ENCODE data around the gene TFF1.

Gene TFF1

DNA sequence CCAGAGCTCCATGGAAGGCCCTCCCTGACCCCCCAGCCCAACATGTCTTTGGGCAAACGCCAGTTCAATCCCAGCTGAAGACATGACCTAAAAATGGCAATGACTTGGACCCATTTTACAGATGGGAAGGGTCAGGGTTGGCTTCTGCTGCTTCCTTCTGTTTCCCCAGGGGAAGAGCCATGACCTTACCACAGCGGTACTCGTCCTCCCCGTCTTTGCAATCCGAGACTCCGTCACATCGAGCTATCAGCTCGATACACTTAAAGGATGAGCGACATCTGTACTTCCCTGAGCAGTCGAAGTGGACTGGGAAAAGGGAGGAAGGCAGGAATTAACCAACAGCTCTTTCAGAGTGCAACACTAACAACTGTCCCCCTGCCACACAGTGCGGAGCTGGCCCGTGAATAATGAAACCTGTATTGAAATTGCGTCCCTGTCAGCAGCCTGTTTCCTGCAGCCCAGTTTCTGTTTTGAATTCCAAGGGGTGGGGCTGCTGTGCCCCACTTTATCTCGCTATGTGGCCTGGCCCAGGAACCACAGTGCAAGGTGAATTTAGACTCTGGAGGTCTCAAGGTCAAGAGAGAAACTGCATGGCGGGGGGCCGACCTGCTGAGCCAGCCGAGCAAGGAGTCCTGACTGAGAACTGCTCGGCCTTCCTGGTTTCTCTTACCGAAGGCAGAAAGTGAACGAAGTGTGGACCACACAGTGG is 22.6 kb upstream of the TFF1 start:
- Histone ChIP-seq H3K4me3 (no peak overlapping the region), H3K36me3 (peaks cover 0 to 8% (median 0%) of the 10 kb centered on the region in 11 experiments; a peak in 1 of 22 replicates), H3K27ac (no peak overlapping the region), H3K4me2 (peak overlapping the region; percentile 59 to 81 (median 67)), H3K9me3 (replicated peaks in 1 of 11) (no peaks in the 10 kb centered on the region), H3K4me1 (peaks cover 68 to 98% (median 80%) of the 10 kb centered on the region in 10 experiments), H3K27me3 (no peaks in the 10 kb centered on the region; a peak in 1 of 22 replicates), H3K9ac (no peak overlapping the region), H4K20me1 (no peaks in the 10 kb centered on the region)
- TF ChIP-seq Cebpa-rat (IDR thresholded peaks at IDR 0.05), result no peak

DNA sequence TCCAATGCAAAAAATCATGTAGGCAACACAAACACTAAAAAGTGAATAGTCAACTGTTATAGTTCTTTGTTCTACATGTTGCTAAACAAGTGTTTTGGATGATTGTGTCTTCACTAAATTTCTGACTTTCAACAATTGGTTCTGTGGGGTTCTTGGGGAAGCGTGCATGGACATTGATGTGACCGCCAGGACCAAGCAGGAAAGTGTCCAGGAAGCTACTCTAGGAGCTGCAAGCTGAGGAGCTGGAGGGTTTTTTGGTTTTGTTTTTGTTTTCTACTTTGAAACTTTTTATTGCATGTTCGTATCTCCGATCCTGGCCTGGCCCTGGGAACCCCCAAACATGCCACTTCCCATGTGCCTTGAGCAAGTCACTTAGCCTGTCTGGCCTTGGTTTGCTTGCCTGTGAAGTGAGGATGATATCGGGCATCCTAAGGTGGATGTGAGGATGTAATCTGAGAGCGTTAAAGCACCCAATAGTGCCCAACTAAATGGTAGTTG is 21.6 kb upstream of the TFF1 start:
- peaks cover 71 to 100% (median 83%) of the 10 kb centered on the region in 10 experiments for H3K4me1 ChIP-seq
- no peak for TF ChIP-seq Cebpa-rat (IDR thresholded peaks at IDR 0.05)

DNA sequence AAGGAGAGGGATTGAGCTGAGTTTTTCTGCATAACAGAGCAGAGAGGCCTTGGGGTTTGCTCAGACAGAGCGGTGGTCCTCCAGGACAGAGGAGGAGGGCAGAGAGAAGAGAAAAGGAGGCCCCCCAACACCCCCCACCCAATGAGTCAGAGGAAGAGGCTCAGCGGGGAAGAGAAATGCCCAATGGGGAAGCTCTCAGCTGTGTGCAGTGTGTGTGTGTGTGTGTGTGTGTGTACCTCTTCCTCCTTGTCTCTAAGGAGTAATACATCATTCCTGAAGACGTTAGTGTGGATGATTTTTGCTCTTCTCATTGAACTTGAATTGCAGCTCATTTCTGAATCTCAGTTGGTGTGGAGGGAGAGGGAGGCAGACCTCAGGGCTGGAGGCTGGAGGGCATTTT is 20.8 kb upstream of the TFF1 start:
- Histone ChIP-seq H3K9me3 (replicated peaks in 1 of 11) (peaks cover 2 to 14% (median 12%) of the 10 kb centered on the region in 11 experiments), H4K20me1 (no peaks in the 10 kb centered on the region), H3K4me2 (peak overlapping the region; percentile 59 to 81 (median 69)), H3K4me1 (peaks cover 73 to 98% (median 82%) of the 10 kb centered on the region in 10 experiments), H3K27ac (no peak overlapping the region), H3K36me3 (peaks cover 0 to 9% (median 0%) of the 10 kb centered on the region in 11 experiments; a peak in 4 of 22 replicates), H3K27me3 (no peaks in the 10 kb centered on the region), H3K9ac (no peak overlapping the region; a peak in 1 of 22 replicates), H3K4me3 (no peak overlapping the region)
- no peak for TF ChIP-seq Cebpa-rat (IDR thresholded peaks at IDR 0.05)

More for the DNA sequence above, 21.6 kb upstream of the TFF1 start:
- Histone ChIP-seq H3K27ac (no peak overlapping the region), H3K9ac (no peak overlapping the region; a peak in 1 of 22 replicates), H3K27me3 (no peaks in the 10 kb centered on the region), H3K4me2 (peak overlapping the region; percentile 59 to 81 (median 69)), H3K36me3 (peaks cover 0 to 8% (median 0%) of the 10 kb centered on the region in 11 experiments; a peak in 1 of 22 replicates), H3K4me3 (no peak overlapping the region), H4K20me1 (no peaks in the 10 kb centered on the region), H3K9me3 (replicated peaks in 1 of 11) (peaks cover 0 to 6% (median 5%) of the 10 kb centered on the region in 11 experiments; a peak in 13 of 22 replicates)

DNA sequence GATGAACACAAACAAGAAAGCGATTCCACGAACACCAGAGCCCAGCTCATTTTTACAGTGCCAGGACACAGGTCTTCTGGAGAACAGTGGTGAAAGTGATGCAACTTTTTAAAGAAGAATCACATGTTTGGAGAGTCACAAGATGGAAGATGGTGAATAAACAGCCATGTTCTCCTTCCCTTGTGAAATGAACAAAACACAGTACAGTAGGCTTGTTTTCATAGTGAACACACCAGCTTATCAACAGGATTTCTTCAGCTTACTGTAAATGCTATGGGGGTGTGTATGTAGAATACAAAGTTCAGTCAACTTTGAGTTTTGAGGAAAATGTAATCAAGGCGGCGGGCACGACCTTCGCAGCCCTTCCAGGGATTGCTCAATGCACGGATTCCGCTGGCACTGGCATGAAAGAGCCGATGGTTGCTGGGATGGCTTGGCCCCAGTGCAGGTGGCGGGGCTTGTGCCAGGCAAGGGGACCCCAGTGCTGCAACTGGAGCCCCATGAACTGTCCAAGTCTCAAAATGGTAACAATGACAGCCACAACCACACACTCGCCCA is 19.8 kb upstream of the TFF1 start:
- no peaks in the 10 kb centered on the region for H4K20me1 ChIP-seq
- H3K4me1 ChIP-seq, result peaks cover 73 to 87% (median 81%) of the 10 kb centered on the region in 10 experiments
- H3K4me2 ChIP-seq, result peak overlapping the region; percentile 51 to 81 (median 72)
- no peak overlapping the region for H3K9ac ChIP-seq
- H3K4me3 ChIP-seq, result no peak overlapping the region
- TF ChIP-seq Cebpa-rat (IDR thresholded peaks at IDR 0.05), result no peak; a peak in 1 of 22 replicates
- peaks cover 0 to 13% (median 0%) of the 10 kb centered on the region in 11 experiments; a peak in 4 of 22 replicates for H3K36me3 ChIP-seq
- peak overlapping the region in 5 of 11 experiments; percentile 23 to 45 (median 38); a peak in 5 of 22 replicates for H3K27ac ChIP-seq
- H3K9me3 ChIP-seq (replicated peaks in 1 of 11), result peaks cover 13 to 24% (median 23%) of the 10 kb centered on the region in 11 experiments
- H3K27me3 ChIP-seq, result no peaks in the 10 kb centered on the region

DNA sequence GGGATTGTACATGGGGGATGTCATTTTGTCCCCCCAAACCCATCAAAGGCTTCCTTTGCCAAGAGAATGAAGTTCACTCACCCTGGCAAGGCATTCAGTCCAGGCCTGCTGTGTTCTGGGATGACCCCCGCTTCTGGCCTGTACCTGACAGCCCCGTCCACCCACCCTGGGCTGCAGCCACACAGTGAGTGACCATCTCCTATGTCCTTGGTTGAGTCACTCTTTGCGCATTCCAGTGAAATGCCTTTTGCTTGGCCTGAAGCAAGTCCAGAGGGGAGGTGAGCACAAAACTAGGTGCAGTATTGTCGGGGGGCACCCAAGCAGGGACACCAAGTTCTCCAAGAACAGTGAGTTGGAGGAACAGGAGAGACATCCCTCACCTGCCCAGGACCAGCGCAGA is 19.3 kb upstream of the TFF1 start:
- Histone ChIP-seq H3K4me3 (no peak overlapping the region), H3K27me3 (no peaks in the 10 kb centered on the region), H3K9me3 (replicated peaks in 1 of 11) (peaks cover 14 to 27% (median 26%) of the 10 kb centered on the region in 11 experiments), H3K9ac (no peak overlapping the region), H3K36me3 (peaks cover 0 to 13% (median 0%) of the 10 kb centered on the region in 11 experiments; a peak in 4 of 22 replicates), H3K27ac (peak overlapping the region in 9 of 11 experiments; percentile 5 to 45 (median 23); a peak in 11 of 22 replicates), H3K4me1 (peaks cover 73 to 83% (median 80%) of the 10 kb centered on the region in 10 experiments), H3K4me2 (peak overlapping the region; percentile 51 to 81 (median 72)), H4K20me1 (no peaks in the 10 kb centered on the region)
- TF ChIP-seq Cebpa-rat (IDR thresholded peaks at IDR 0.05), result no peak

DNA sequence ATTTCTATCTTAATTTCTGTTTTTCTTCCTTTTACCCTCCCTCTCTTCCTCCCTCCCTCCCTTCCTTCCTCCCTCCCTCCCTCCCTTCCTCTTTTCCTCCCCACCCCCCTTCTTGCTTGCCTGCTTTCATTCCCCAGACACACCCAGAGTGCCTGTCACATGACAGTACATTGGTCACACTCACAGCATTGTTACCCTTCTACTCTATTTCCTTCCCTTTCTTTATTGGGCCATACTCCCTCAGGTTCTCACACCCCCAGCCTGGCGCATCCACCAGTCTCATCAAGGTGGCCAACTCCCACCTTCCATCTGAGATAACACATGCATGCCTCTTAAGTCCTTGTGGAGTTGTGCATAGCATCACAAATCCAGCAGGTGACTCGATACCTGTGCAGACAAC is 18.7 kb upstream of the TFF1 start:
- no peak overlapping the region for H3K4me3 ChIP-seq
- TF ChIP-seq Cebpa-rat (IDR thresholded peaks at IDR 0.05), result no peak
- peak overlapping the region in 9 of 11 experiments; percentile 5 to 45 (median 23); a peak in 11 of 22 replicates for H3K27ac ChIP-seq
- H3K36me3 ChIP-seq, result peaks cover 0 to 13% (median 0%) of the 10 kb centered on the region in 11 experiments; a peak in 4 of 22 replicates
- H3K27me3 ChIP-seq, result no peaks in the 10 kb centered on the region
- H3K9me3 ChIP-seq (replicated peaks in 1 of 11), result peaks cover 14 to 28% (median 26%) of the 10 kb centered on the region in 11 experiments
- peak overlapping the region; percentile 51 to 82 (median 74) for H3K4me2 ChIP-seq
- no peaks in the 10 kb centered on the region for H4K20me1 ChIP-seq
- peaks cover 74 to 83% (median 81%) of the 10 kb centered on the region in 10 experiments for H3K4me1 ChIP-seq
- no peak overlapping the region for H3K9ac ChIP-seq

DNA sequence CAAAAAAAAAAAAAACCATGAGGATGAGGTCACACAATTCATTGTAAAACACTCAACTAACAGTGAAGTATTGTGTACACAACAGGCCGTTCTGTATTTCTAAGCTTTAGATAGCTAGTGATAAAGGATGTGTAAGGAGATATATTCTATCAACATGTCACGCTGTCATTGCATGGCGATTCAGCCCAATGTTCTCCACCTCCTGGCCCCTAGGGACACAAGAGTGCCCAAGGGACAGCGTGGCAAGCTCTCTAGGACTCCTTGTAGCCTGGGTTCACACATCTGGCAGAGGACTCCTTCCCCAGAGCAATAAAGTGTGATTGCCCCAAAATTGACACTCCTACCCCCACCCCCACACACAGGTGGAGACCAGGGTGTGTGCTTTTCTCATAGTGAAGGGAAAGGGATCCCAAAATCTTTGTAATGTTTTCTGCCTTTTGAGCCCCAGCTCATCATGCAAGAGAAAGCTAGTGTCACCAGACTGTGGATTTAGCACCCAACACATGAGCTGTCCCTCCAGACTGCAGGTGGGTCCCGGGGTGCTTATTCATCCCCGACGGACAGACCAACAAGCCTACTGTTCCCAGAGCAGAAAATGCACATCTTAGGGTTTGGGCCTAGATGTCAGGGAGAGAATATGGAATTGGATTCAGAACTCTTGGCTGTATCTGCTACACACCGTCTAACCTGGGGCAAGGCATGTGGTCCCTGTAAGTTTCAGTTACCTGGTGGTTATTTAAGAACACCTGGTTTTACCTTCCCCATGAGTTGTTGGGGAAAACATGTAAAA is 18.0 kb upstream of the TFF1 start:
- H3K27me3 ChIP-seq, result no peaks in the 10 kb centered on the region
- peaks cover 74 to 83% (median 81%) of the 10 kb centered on the region in 10 experiments for H3K4me1 ChIP-seq
- peaks cover 14 to 28% (median 26%) of the 10 kb centered on the region in 11 experiments for H3K9me3 ChIP-seq (replicated peaks in 1 of 11)
- no peak overlapping the region for H3K4me3 ChIP-seq
- H4K20me1 ChIP-seq, result no peaks in the 10 kb centered on the region
- H3K9ac ChIP-seq, result no peak overlapping the region
- peaks cover 0 to 13% (median 0%) of the 10 kb centered on the region in 11 experiments; a peak in 4 of 22 replicates for H3K36me3 ChIP-seq
- peak overlapping the region; percentile 38 to 82 (median 74) for H3K4me2 ChIP-seq
- peak overlapping the region in 6 of 11 experiments; percentile 11 to 59 (median 28); a peak in 7 of 22 replicates for H3K27ac ChIP-seq
- no peak for TF ChIP-seq Cebpa-rat (IDR thresholded peaks at IDR 0.05)

DNA sequence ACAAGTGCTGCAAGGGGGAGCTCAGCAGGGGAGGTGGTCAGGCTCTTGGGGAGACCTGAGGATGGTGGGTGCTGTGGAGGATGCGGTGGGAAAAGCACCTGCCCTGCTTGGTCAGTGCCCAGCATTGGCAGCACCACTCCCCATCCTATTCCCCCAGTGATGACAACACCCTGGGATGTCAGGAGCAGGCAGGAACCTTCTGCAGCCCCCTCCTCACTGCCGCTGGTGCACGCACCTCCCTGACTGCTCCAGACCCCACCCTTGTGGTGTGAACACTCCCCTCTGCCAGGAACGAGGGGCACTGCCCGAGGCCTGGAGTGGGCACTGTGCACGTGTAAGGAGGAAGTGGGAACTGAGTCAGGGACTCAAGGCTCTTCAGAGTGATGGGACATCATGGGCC is 17.0 kb upstream of the TFF1 start:
- H3K36me3 ChIP-seq, result peaks cover 0 to 10% (median 0%) of the 10 kb centered on the region in 11 experiments; a peak in 4 of 22 replicates
- H3K4me1 ChIP-seq, result peaks cover 69 to 83% (median 77%) of the 10 kb centered on the region in 10 experiments
- no peaks in the 10 kb centered on the region for H4K20me1 ChIP-seq
- no peaks in the 10 kb centered on the region for H3K27me3 ChIP-seq
- no peak overlapping the region for H3K27ac ChIP-seq
- H3K4me2 ChIP-seq, result peak overlapping the region; percentile 8 to 82 (median 74); a peak in 21 of 22 replicates
- no peak overlapping the region for H3K4me3 ChIP-seq
- TF ChIP-seq Cebpa-rat (IDR thresholded peaks at IDR 0.05), result no peak
- peaks cover 14 to 28% (median 26%) of the 10 kb centered on the region in 11 experiments for H3K9me3 ChIP-seq (replicated peaks in 1 of 11)
- no peak overlapping the region for H3K9ac ChIP-seq
